ENCODE data around the gene ATOSA. TPM values are rescaled to one million over a fixed set of nuclear protein-coding genes. Genes with fewer than 3 reads are reported as not detected.

ATOSA gene
- total and polyA plus RNA-seq, 2 of the 8 experiments (the other 6 are each of a cell fraction or from before 2014, with no cell fraction given): 4.6 to 7.9 TPM

- Histone ChIP-seq H3K79me1 (ENCODE audit: low read depth, low read length) (no peaks in the 10 kb centered on the region), H4K5ac (ENCODE audit: insufficient read length, low read depth, low read length) (no peak overlapping the region), H2BK120ac (replicated peaks; ENCODE audit: low read depth, low read length) (no peak overlapping the region), H2BK15ac (ENCODE audit: low read length) (no peak overlapping the region), H3K4me1 (replicated peaks in 1 of 4; ENCODE audit: control insufficient read depth in 3 of 4, insufficient read depth in 4 of 4, low read length in 3 of 4) (no peaks in the 10 kb centered on the region), H2BK20ac (ENCODE audit: low read length) (no peak overlapping the region), H2BK12ac (ENCODE audit: low read depth, low read length) (no peak overlapping the region), H4K20me1 (replicated peaks in 1 of 2; ENCODE audit: control insufficient read depth in 1 of 2, insufficient read depth in 2 of 2, low read length in 2 of 2) (no peaks in the 10 kb centered on the region), H3K18ac (ENCODE audit: extremely low read depth, low read length) (no peak overlapping the region), H4K91ac (replicated peaks; ENCODE audit: insufficient read length, low read length) (no peak overlapping the region), H3K9me3 (ENCODE audit: insufficient read depth in 2 of 2, low read depth in 1 of 2, low read length in 1 of 2) (no peaks in the 10 kb centered on the region), H3K36me3 (ENCODE audit: control insufficient read depth in 2 of 4, insufficient read depth in 4 of 4, low read length in 3 of 4) (no peaks in the 10 kb centered on the region), H3K4me3 (ENCODE audit: extremely low read depth in 1 of 4, insufficient read depth in 2 of 4, low read depth in 3 of 4, low read length in 4 of 4) (no peak overlapping the region), H3K79me2 (ENCODE audit: control insufficient read depth in 1 of 2, insufficient read depth in 2 of 2, low read length in 2 of 2) (no peaks in the 10 kb centered on the region), H3K23me2 (ENCODE audit: low read depth, low read length) (no peaks in the 10 kb centered on the region), H4K8ac (ENCODE audit: extremely low read depth, insufficient read depth, low read length) (no peak overlapping the region), H2AFZ (ENCODE audit: low read length) (no peak overlapping the region), H3K9ac (replicated peaks in 1 of 4; ENCODE audit: extremely low read depth in 1 of 4, low read depth in 3 of 4, low read length in 3 of 4) (no peak overlapping the region), H2AK5ac (ENCODE audit: low read depth, low read length) (no peak overlapping the region), H3K27me3 (replicated peaks in 1 of 4; ENCODE audit: control insufficient read depth in 3 of 4, extremely low read depth in 1 of 4, insufficient read depth in 3 of 4, low read length in 3 of 4) (no peaks in the 10 kb centered on the region), H2BK5ac (ENCODE audit: low read depth, low read length) (no peak overlapping the region), H3K56ac (replicated peaks; ENCODE audit: insufficient read length, low read depth, low read length) (no peak overlapping the region), H3K4me2 (ENCODE audit: insufficient read depth in 1 of 2, low read depth in 2 of 2, low read length in 2 of 2) (no peak overlapping the region), H3K23ac (ENCODE audit: insufficient read length) (no peak overlapping the region), H3K14ac (ENCODE audit: insufficient read length) (no peak overlapping the region), H3K4ac (replicated peaks; ENCODE audit: insufficient read length, low read depth, low read length) (no peak overlapping the region), H3K27ac (ENCODE audit: low read depth, low read length) (no peak overlapping the region)
- no peak for FAIRE-seq
- no peak for DNase-seq (ENCODE audit: low read depth in 1 of 2, low spot score in 2 of 2)
- ChIA-PET POLR2A (ENCODE audit: partially characterized antibody) (no interaction called here), CTCF (ENCODE audit: partially characterized antibody) (no interaction called here)
- WGBS, 2 experiments (ENCODE audit: extremely low coverage in 1 of 2, insufficient coverage in 1 of 2, insufficient read length in 1 of 2, insufficient replicate concordance in 2 of 2, low coverage in 1 of 2, low lambda C conversion rate in 2 of 2, missing lambda C conversion rate in 1 of 2): 87% methylated on average over 4 of the region's 4 CpGs; no CpG with 5 or more reads in 1 of the 2 experiments
- no peak for TF ChIP-seq KDM4A (IDR thresholded peaks at IDR 0.05; ENCODE audit: low read depth, low read length, severe bottlenecking)
- TF ChIP-seq NANOG (IDR thresholded peaks at IDR 0.05; ENCODE audit: insufficient read depth, low read depth, low read length, poor library complexity, severe bottlenecking): no peak
- no peak for TF ChIP-seq HDAC2 (IDR thresholded peaks at IDR 0.05; ENCODE audit: borderline replicate concordance in 1 of 2, low read depth in 2 of 2, low read length in 2 of 2)
- TF ChIP-seq FOSL1 (IDR thresholded peaks at IDR 0.05; ENCODE audit: insufficient read depth, low read depth, low read length): no peak
- no peak for TF ChIP-seq TBP (IDR thresholded peaks at IDR 0.05; ENCODE audit: low read depth, low read length)
- TF ChIP-seq CEBPB (IDR thresholded peaks at IDR 0.05; ENCODE audit: low read depth, low read length): no peak
- TF ChIP-seq POLR2A (IDR thresholded peaks at IDR 0.05; ENCODE audit: control extremely low read depth in 1 of 2, low read depth in 2 of 2, low read length in 2 of 2): no peak
- no peak for TF ChIP-seq CTCF (IDR thresholded peaks at IDR 0.05; ENCODE audit: control extremely low read depth in 1 of 3, insufficient read depth in 1 of 3, low read depth in 1 of 3, low read length in 3 of 3)
- TF ChIP-seq CTBP2 (IDR thresholded peaks at IDR 0.05; ENCODE audit: borderline replicate concordance, insufficient read depth, insufficient read length, low read length): no peak
- no peak for TF ChIP-seq BRCA1 (IDR thresholded peaks at IDR 0.05; ENCODE audit: low read depth, low read length)
- TF ChIP-seq RFX5 (IDR thresholded peaks at IDR 0.05; ENCODE audit: borderline replicate concordance, low read depth, low read length): no peak
- no peak for TF ChIP-seq EGR1 (IDR thresholded peaks at IDR 0.05; ENCODE audit: borderline replicate concordance, low read depth, low read length)
Measured at GRCh38 chr15:52668133-52668532, 11.1 kb downstream of the ATOSA start.

Data from H1 (cell line).